K562 (cell line): ENCODE results near the gene GP1BB. TPM values are rescaled to one million over a fixed set of nuclear protein-coding genes. Genes with fewer than 3 reads are reported as not detected.

Source experiments
- ARID1B ChIP-seq: fragments of 450-650 bp; IDR thresholded peaks from 2 replicates; pipeline ENCODE4 v1.6.1; 2016; ENCODE audit warnings: antibody characterized with exemption, mild to moderate bottlenecking, inconsistent platforms
- ARID3B ChIP-seq: fragments of 250-450 bp; sonication (Bioruptor Pico); IDR thresholded peaks from 2 replicates; pipeline ENCODE4 v1.4.0; 2020; ENCODE audit warnings: borderline replicate concordance
- FOXK2 ChIP-seq, 2 experiments: fragments of 450-650 bp; IDR thresholded peaks in 1 of 2; conservative IDR thresholded peaks in 1 of 2; 2 replicates each; pipeline ENCODE4 v1.6.1; 2016; ENCODE audit warnings: low read depth in 2 of 2, mild to moderate bottlenecking in 1 of 2
- JUNB ChIP-seq: fragments of 450-650 bp; formaldehyde crosslinking; conservative IDR thresholded peaks from 2 replicates; pipeline ENCODE4 v1.4.0; 2020; ENCODE audit warnings: mild to moderate bottlenecking
- PCBP1 ChIP-seq: fragments of 200-400 bp; formaldehyde crosslinking; IDR thresholded peaks from 2 replicates; pipeline ENCODE4 v1.6.1; 2018; ENCODE audit warnings: mild to moderate bottlenecking, low read depth, low read length; ENCODE audit not compliant: poor library complexity, severe bottlenecking
- RHOXF2B ChIP-seq: fragments of 250-450 bp; sonication (Bioruptor Pico); conservative IDR thresholded peaks from 2 replicates; pipeline ENCODE4 v1.5.1; 2021
- SMARCA4 ChIP-seq: fragments of 450-650 bp; IDR thresholded peaks from 2 replicates; pipeline ENCODE4 v1.6.1; 2016
- SOX6 ChIP-seq: fragments of 450-650 bp; IDR thresholded peaks from 2 replicates; pipeline ENCODE4 v1.6.1; 2014; ENCODE audit warnings: mild to moderate bottlenecking
- TEAD2 ChIP-seq: fragments of 450-650 bp; IDR thresholded peaks from 2 replicates; pipeline ENCODE4 v1.6.1; 2016; ENCODE audit warnings: missing genetic modification characterization, control low read depth, missing compliant biosample characterization
- XRCC3 ChIP-seq: fragments of 450-650 bp; IDR thresholded peaks from 2 replicates; pipeline ENCODE4 v1.6.1; 2017; ENCODE audit warnings: mild to moderate bottlenecking, moderate library complexity
- YBX1 ChIP-seq: fragments of 450-650 bp; IDR thresholded peaks from 2 replicates; pipeline ENCODE4 v1.7.1; 2016; ENCODE audit warnings: mild to moderate bottlenecking
- ZNF197 ChIP-seq: fragments of 200-800 bp; sonication (Bioruptor generic); IDR thresholded peaks from 2 replicates; pipeline ENCODE4 v1.6.1; 2016; ENCODE audit warnings: low read depth, missing genetic modification characterization, missing compliant biosample characterization
- polyA plus RNA-seq, 8 experiments: library from polyadenylated mRNA; depleted of rRNA in 4 of 8; stranded (reverse) in 5 of 8; unstranded in 3 of 8; fragments of >200 nt; fragmentation: Nextera tagmentation in 2 of 8; fragmentation: Illumina TruSeq in 1 of 8; extraction: Ambion mirVana in 2 of 8; extraction: Trizol in 1 of 8; gene quantifications; 2 replicates each; pipeline versions ENCODE4 v1.2.1 to v1.2.3, GENCODE V29; 2011 to 2014; ENCODE audit warnings: inconsistent platforms in 1 of 8, missing spikeins in 1 of 8
- total RNA-seq, 7 experiments: library from RNA; depleted of rRNA in 6 of 7; stranded (reverse); fragments of >200 nt in 6 of 7; fragmentation: Illumina TruSeq in 2 of 7; extraction: Trizol in 2 of 7; gene quantifications; 2 replicates each; pipeline versions ENCODE4 v1.2.1 to v1.2.3, GENCODE V29; 2011 to 2021; ENCODE audit warnings: low replicate concordance in 1 of 7
- TF ChIP-seq, protein P1 (sequence below): sonication (generic); formaldehyde crosslinking; IDR thresholded peaks from 2 replicates; pipeline ENCODE4 v1.8.0; 2023; ENCODE audit warnings: missing genetic modification reagents, mild to moderate bottlenecking, borderline replicate concordance
- TF ChIP-seq, protein P2 (sequence below): fragments of 200-800 bp; sonication (Bioruptor generic); IDR thresholded peaks from 2 replicates; pipeline ENCODE4 v1.6.1; 2017; ENCODE audit warnings: missing genetic modification characterization, missing compliant biosample characterization
- TF ChIP-seq, protein P3 (sequence below), 2 experiments: fragments of 450-650 bp; IDR thresholded peaks; 2 replicates each; pipeline ENCODE4 v1.6.1; 2016

The GP1BB gene
- total and polyA plus RNA-seq, 9 of the 15 experiments (the other 6 are each of a cell fraction or from before 2014, with no cell fraction given): 0.69 to 162 (median 2.8) TPM

- no peak for TF ChIP-seq PCBP1
- peak; percentile 37; the same call in 1 of the 2 replicates for TF ChIP-seq ARID1B
- TF ChIP-seq, protein P1, sequence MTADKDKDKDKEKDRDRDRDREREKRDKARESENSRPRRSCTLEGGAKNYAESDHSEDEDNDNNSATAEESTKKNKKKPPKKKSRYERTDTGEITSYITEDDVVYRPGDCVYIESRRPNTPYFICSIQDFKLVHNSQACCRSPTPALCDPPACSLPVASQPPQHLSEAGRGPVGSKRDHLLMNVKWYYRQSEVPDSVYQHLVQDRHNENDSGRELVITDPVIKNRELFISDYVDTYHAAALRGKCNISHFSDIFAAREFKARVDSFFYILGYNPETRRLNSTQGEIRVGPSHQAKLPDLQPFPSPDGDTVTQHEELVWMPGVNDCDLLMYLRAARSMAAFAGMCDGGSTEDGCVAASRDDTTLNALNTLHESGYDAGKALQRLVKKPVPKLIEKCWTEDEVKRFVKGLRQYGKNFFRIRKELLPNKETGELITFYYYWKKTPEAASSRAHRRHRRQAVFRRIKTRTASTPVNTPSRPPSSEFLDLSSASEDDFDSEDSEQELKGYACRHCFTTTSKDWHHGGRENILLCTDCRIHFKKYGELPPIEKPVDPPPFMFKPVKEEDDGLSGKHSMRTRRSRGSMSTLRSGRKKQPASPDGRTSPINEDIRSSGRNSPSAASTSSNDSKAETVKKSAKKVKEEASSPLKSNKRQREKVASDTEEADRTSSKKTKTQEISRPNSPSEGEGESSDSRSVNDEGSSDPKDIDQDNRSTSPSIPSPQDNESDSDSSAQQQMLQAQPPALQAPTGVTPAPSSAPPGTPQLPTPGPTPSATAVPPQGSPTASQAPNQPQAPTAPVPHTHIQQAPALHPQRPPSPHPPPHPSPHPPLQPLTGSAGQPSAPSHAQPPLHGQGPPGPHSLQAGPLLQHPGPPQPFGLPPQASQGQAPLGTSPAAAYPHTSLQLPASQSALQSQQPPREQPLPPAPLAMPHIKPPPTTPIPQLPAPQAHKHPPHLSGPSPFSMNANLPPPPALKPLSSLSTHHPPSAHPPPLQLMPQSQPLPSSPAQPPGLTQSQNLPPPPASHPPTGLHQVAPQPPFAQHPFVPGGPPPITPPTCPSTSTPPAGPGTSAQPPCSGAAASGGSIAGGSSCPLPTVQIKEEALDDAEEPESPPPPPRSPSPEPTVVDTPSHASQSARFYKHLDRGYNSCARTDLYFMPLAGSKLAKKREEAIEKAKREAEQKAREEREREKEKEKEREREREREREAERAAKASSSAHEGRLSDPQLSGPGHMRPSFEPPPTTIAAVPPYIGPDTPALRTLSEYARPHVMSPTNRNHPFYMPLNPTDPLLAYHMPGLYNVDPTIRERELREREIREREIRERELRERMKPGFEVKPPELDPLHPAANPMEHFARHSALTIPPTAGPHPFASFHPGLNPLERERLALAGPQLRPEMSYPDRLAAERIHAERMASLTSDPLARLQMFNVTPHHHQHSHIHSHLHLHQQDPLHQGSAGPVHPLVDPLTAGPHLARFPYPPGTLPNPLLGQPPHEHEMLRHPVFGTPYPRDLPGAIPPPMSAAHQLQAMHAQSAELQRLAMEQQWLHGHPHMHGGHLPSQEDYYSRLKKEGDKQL (CRISPR knock-in tag): no peak
- TF ChIP-seq, protein P2, sequence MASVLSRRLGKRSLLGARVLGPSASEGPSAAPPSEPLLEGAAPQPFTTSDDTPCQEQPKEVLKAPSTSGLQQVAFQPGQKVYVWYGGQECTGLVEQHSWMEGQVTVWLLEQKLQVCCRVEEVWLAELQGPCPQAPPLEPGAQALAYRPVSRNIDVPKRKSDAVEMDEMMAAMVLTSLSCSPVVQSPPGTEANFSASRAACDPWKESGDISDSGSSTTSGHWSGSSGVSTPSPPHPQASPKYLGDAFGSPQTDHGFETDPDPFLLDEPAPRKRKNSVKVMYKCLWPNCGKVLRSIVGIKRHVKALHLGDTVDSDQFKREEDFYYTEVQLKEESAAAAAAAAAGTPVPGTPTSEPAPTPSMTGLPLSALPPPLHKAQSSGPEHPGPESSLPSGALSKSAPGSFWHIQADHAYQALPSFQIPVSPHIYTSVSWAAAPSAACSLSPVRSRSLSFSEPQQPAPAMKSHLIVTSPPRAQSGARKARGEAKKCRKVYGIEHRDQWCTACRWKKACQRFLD (CRISPR knock-in tag): no peak
- TF ChIP-seq ARID3B (CRISPR knock-in tag): no peak
- TF ChIP-seq XRCC3: no peak
- no peak for TF ChIP-seq RHOXF2B
- no peak for TF ChIP-seq YBX1
- TF ChIP-seq FOXK2 (conservative IDR thresholded peaks at IDR 0.05 in 1 of 2, IDR thresholded peaks at IDR 0.05 in 1 of 2; ENCODE audit: low read depth in 2 of 2): peak; percentile 53 to 63
- 0 out of 2 replicates have a peak, but pooled peaks have one; percentile 38 for TF ChIP-seq TEAD2
- TF ChIP-seq JUNB (CRISPR knock-in tag): no peak
- TF ChIP-seq ZNF197 (CRISPR knock-in tag): no peak
- TF ChIP-seq, protein P3, sequence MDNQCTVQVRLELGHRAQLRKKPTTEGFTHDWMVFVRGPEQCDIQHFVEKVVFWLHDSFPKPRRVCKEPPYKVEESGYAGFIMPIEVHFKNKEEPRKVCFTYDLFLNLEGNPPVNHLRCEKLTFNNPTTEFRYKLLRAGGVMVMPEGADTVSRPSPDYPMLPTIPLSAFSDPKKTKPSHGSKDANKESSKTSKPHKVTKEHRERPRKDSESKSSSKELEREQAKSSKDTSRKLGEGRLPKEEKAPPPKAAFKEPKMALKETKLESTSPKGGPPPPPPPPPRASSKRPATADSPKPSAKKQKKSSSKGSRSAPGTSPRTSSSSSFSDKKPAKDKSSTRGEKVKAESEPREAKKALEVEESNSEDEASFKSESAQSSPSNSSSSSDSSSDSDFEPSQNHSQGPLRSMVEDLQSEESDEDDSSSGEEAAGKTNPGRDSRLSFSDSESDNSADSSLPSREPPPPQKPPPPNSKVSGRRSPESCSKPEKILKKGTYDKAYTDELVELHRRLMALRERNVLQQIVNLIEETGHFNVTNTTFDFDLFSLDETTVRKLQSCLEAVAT (IDR thresholded peaks at IDR 0.05): peak in 1 of 2 experiments; percentile 58; a peak in 1 of 4 replicates
- TF ChIP-seq SOX6: peak; percentile 60; the same call in 1 of the 2 replicates
- peak; percentile 85 for TF ChIP-seq SMARCA4
Measured at GRCh38 chr22:19691721-19692341, 31.5 kb upstream of the GP1BB start (continued).
